Transverse colon (tissue), 4 donors: ENCODE measurements around the gene TRMT1. TPM values are rescaled to one million over a fixed set of nuclear protein-coding genes. Genes with fewer than 3 reads are reported as not detected.

Experiments
- DNase-seq: peaks from one replicate; pipeline ENCODE4 v3.0.0-alpha.2; 2019
- H3K27ac ChIP-seq, 4 donors: fragments of 200-600 bp; sonication (generic); 2 replicates each; pipeline ENCODE4 v1.5.1; 2016 to 2018; ENCODE audit warnings: inconsistent platforms in 4 of 4
- H3K27me3 ChIP-seq: fragments of 200-600 bp; sonication (generic); 2 replicates; pipeline ENCODE4 v1.5.1; 2017; ENCODE audit warnings: inconsistent platforms
- H3K36me3 ChIP-seq, 4 donors: fragments of 200-600 bp; sonication (generic); 2 replicates each; pipeline ENCODE4 v1.5.1; 2017 to 2019; ENCODE audit warnings: inconsistent platforms in 4 of 4
- H3K4me1 ChIP-seq, 4 donors: fragments of 200-600 bp; sonication (generic); 2 replicates each; pipeline ENCODE4 v1.5.1; 2017 to 2020; ENCODE audit warnings: inconsistent platforms in 4 of 4
- H3K4me3 ChIP-seq, 4 donors: fragments of 200-600 bp; sonication (generic); 1 replicate in 1 of 4; 2 replicates in 3 of 4; pipeline versions ENCODE4 v1.5.1 to v1.6.1; 2017 to 2019; ENCODE audit warnings: inconsistent platforms in 4 of 4
- H3K9me3 ChIP-seq, 2 donors: fragments of 200-600 bp; sonication (generic); 2 replicates each; pipeline ENCODE4 v1.5.1; 2017 to 2019; ENCODE audit warnings: inconsistent platforms in 2 of 2
- CTCF ChIP-seq, 5 experiments: fragments of 200-600 bp in 3 of 5; fragments of 450-650 bp in 2 of 5; sonication (generic) in 3 of 5; IDR thresholded peaks; 1 replicate in 2 of 5; 2 replicates in 3 of 5; pipeline ENCODE4 v1.5.1; 2016 to 2017; ENCODE audit warnings: antibody characterized with exemption in 5 of 5, inconsistent platforms in 3 of 5, mild to moderate bottlenecking in 2 of 5, moderate library complexity in 1 of 5
- EP300 ChIP-seq: sonication (generic); formaldehyde crosslinking; IDR thresholded peaks from one replicate; pipeline ENCODE4 v1.6.1; 2017; ENCODE audit warnings: antibody characterized with exemption, low read depth
- POLR2A ChIP-seq: fragments of 450-650 bp; IDR thresholded peaks from one replicate; pipeline ENCODE4 v1.6.1; 2016; ENCODE audit warnings: antibody characterized with exemption, mild to moderate bottlenecking, moderate library complexity
- POLR2AphosphoS5 ChIP-seq, 3 donors: sonication (generic); formaldehyde crosslinking; IDR thresholded peaks; one replicate each; pipeline ENCODE4 v1.6.1; 2016; ENCODE audit warnings: antibody characterized with exemption in 3 of 3
- WGBS, 2 donors: methylation state at CpG; one replicate each; pipeline ENCODE4 v1.1.5; 2018; ENCODE audit warnings: low coverage in 1 of 2; 5-methylcytosine and 5-hydroxymethylcytosine counted together
- in situ Hi-C, 4 donors: fragments of 200-750 bp; cut with MboI; loops; one replicate each; pipeline versions ENCODE4 v1.15.0 to v1.15.1; 2017; ENCODE audit warnings: low sequenced_read_pairs in 3 of 4, low pct_ligation_motif_present in 1 of 4, low pct_unique_long_range_greater_than_20kb in 1 of 4
- intact Hi-C: fragments of 100-400 bp; cut with DNase I; formaldehyde crosslinking; loops from one replicate; pipeline ENCODE4 v1.15.1; 2023; ENCODE audit warnings: low total_unique reads
- total RNA-seq, 4 donors: library from RNA; depleted of rRNA; stranded (reverse); fragments of >200 nt; gene quantifications; one replicate each; pipeline ENCODE4 v1.1.0, GENCODE V29; 2016

TRMT1 gene
- total RNA-seq, 4 donors from 2014 or later = 26.6 to 199 (median 60.7) TPM

- no peaks in the 10 kb centered on the region for H3K27me3 ChIP-seq
- TF ChIP-seq CTCF (IDR thresholded peaks at IDR 0.05) (no peak), EP300 (no peak), POLR2A (no peak), POLR2AphosphoS5 (IDR thresholded peaks at IDR 0.05) (no peak)
- H3K9me3 ChIP-seq = no peaks in the 10 kb centered on the region
- intact Hi-C loops (no loop called here), in situ Hi-C loops (loop anchor here in 1 of 4 donors (25.0 kb wide), 1 partner anchor 157 kb away; no protein-coding TSS in a partner anchor)
- DNase-seq = no peak
- peak overlapping the region in 3 of 4 donors; percentile 0 to 42 (median 5) for H3K4me3 ChIP-seq
- WGBS, 2 donors = 58 to 72% methylated on average over 7 to 29 of the region's 29 CpGs
- H3K36me3 ChIP-seq = peaks cover 0 to 3% (median 0%) of the 10 kb centered on the region in 4 donors
- H3K4me1 ChIP-seq = peaks cover 16 to 27% (median 21%) of the 10 kb centered on the region in 4 donors
- peak overlapping the region; percentile 78 to 93 (median 90) for H3K27ac ChIP-seq
These were observed 11.5 kb downstream of the TRMT1 start for GRCh38 chr19:13104848-13105711.

GRCh38 chr19:13104360-13104847 lies 12.1 kb downstream of the TRMT1 start:
- H3K36me3 ChIP-seq = peaks cover 0 to 3% (median 0%) of the 10 kb centered on the region in 4 donors
- H3K9me3 ChIP-seq = no peaks in the 10 kb centered on the region
- peak; percentile 55 to 68 (median 61) for TF ChIP-seq CTCF (IDR thresholded peaks at IDR 0.05)
- TF ChIP-seq POLR2A = no peak
- no peak for TF ChIP-seq EP300
- peak; percentile 60 to 76 (median 68) for TF ChIP-seq POLR2AphosphoS5 (IDR thresholded peaks at IDR 0.05)
- intact Hi-C loops (no loop called here), in situ Hi-C loops (loop anchor here in 1 of 4 donors (25.0 kb wide), 1 partner anchor 158 kb away; no protein-coding TSS in a partner anchor)
- peak overlapping the region; percentile 78 to 93 (median 90) for H3K27ac ChIP-seq
- WGBS, 2 donors = 60% methylated on average over 33 of the region's 33 CpGs; no CpG with 5 or more reads in 1 of the 2 donors
- H3K4me1 ChIP-seq = peaks cover 17 to 33% (median 26%) of the 10 kb centered on the region in 4 donors
- peak overlapping the region in 3 of 4 donors; percentile 0 to 42 (median 5) for H3K4me3 ChIP-seq
- no peaks in the 10 kb centered on the region for H3K27me3 ChIP-seq
- DNase-seq = peak; percentile 76

- Histone ChIP-seq H3K27ac (peak overlapping the region; percentile 78 to 93 (median 90)), H3K4me1 (peaks cover 20 to 38% (median 31%) of the 10 kb centered on the region in 4 donors), H3K4me3 (peak overlapping the region in 2 of 4 donors; percentile 36 to 42), H3K36me3 (peaks cover 0 to 3% (median 0%) of the 10 kb centered on the region in 4 donors), H3K9me3 (no peaks in the 10 kb centered on the region), H3K27me3 (no peaks in the 10 kb centered on the region)
- intact Hi-C loops = no loop called here
- TF ChIP-seq EP300 (no peak), POLR2A (no peak)
- DNase-seq = no peak
- 70 to 83% methylated on average over 6 to 12 of the region's 13 CpGs for WGBS, 2 donors
- in situ Hi-C loops = loop anchor here in 1 of 4 donors (25.0 kb wide), 1 partner anchor 159 kb away; no protein-coding TSS in a partner anchor
These were observed 12.8 kb downstream of the TRMT1 start for GRCh38 chr19:13103581-13104359.

- intact Hi-C loops = no loop called here
- 1% methylated on average over 23 of the region's 47 CpGs; no CpG with 5 or more reads in 1 of the 2 donors for WGBS, 2 donors
- peak; percentile 76 for DNase-seq
- no peaks in the 10 kb centered on the region for H3K9me3 ChIP-seq
- peaks cover 0 to 3% (median 0%) of the 10 kb centered on the region in 4 donors for H3K36me3 ChIP-seq
- H3K4me1 ChIP-seq = peaks cover 26 to 47% (median 39%) of the 10 kb centered on the region in 4 donors
- H3K27me3 ChIP-seq = no peaks in the 10 kb centered on the region
- H3K27ac ChIP-seq = peak within 1 kb of the TSS; percentile 78 to 93 (median 90)
- peak within 1 kb of the TSS; percentile 17 to 51 (median 27) for H3K4me3 ChIP-seq
- in situ Hi-C loops = loop anchor here in 1 of 4 donors (25.0 kb wide), 1 partner anchor 159 kb away; no protein-coding TSS in a partner anchor
- TF ChIP-seq EP300 (no peak), POLR2AphosphoS5 (IDR thresholded peaks at IDR 0.05) (peak; percentile 18 to 78 (median 63)), CTCF (IDR thresholded peaks at IDR 0.05) (no peak), POLR2A (peak; percentile 31)
These were observed 13.6 kb downstream of the TRMT1 start, which contains the start of gene LYL1 for GRCh38 chr19:13102666-13103580. LYL1 (minus strand) TSS chr19:13102858; CDS start chr19:13101171, 1,687 bp downstream.
